ENCODE data around the gene ERV3-1.
"Not testable (repeated sequence)": the region's sequence is repeated elsewhere in the genome, so short reads cannot be mapped to it uniquely, and the experiment has no call there.

ERV3-1 gene, protein sequence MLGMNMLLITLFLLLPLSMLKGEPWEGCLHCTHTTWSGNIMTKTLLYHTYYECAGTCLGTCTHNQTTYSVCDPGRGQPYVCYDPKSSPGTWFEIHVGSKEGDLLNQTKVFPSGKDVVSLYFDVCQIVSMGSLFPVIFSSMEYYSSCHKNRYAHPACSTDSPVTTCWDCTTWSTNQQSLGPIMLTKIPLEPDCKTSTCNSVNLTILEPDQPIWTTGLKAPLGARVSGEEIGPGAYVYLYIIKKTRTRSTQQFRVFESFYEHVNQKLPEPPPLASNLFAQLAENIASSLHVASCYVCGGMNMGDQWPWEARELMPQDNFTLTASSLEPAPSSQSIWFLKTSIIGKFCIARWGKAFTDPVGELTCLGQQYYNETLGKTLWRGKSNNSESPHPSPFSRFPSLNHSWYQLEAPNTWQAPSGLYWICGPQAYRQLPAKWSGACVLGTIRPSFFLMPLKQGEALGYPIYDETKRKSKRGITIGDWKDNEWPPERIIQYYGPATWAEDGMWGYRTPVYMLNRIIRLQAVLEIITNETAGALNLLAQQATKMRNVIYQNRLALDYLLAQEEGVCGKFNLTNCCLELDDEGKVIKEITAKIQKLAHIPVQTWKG

DNA sequence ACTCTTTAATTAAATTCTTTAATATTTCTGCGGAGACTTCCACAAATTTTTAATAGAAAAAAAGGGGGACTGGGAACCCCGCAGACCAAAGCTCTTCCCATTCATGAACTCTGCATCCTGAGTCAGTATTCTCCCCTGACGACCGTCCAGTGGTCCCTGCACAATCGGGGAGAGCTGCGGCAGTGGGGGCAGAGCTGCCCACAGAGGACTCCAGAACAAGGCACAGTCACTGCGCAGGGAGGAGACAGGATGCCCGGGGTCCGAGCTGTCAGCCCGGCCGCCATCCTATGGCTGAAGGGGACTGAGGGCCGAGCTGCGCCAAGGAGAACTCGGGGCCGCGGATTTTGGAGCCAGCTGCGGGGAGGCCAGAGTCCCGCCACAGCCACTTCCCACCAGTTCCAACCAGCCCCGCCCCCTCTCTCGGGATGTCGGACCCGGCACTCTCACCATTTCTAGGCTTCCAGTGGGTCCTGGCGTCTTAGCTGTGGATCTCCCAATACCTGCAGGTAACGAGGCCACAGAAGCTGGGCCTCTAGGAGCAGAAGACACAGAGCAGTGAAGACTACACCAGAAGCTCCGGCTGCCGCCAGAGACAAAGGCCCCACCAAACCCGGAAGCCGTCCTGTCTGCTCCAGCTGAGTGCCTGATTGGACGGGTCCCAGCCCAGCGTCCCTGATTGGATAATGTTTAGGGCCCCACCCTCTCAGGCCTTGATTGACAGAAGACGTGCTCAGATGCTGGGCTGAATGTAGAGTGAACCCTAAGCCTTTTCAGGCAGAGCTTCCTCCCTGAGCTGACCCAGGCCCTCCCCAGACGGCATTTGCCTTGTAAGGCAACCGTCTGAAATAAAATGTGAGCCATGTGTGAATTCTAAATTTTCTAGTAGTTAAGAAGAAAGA is at the start of gene ERV3-1:
Gene ERV3-1, minus strand, starts transcription at position 594 of the 899 bp plus-strand sequence. CDS start 13,661 bp downstream, outside the sequence.
- peak within 1 kb of the TSS; percentile 98 for H3K27ac Mint-ChIP-seq
- no peaks in the 10 kb centered on the region for H3K27me3 Mint-ChIP-seq
- DNase-seq, result peak; percentile 94
- H3K4me1 Mint-ChIP-seq, result peaks cover 24 to 50% of the 10 kb centered on the region in 2 donors
- H3K9me3 Mint-ChIP-seq, result peaks cover 10 to 12% of the 10 kb centered on the region in 2 donors
- peak; percentile 99 for ATAC-seq (replicated peaks)
- H3K36me3 Mint-ChIP-seq, result peaks cover 29 to 36% of the 10 kb centered on the region in 2 donors
- peak within 1 kb of the TSS; percentile 95 to 96 for H3K4me3 Mint-ChIP-seq

DNA sequence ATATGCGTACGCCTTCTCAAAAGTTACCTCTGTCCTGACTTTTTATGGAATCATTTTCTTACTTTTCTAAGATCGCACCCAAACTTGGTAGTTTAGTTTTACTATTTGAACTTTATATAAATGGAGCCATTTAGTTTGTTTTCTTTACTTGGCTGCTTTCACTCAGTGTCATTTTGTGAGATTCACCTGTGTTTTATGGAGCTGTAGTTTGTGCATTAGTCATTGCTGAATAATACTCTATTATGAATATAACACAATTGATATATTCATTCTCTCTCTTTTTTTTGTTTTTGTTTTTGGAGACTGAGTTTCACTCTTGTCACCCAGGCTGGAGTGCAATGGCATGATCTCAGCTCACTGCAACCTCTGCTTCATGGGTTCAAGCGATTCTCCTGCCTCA is 49.3 kb upstream of the ERV3-1 start:
- Mint-ChIP-seq H3K4me1 (peaks cover 5 to 18% of the 10 kb centered on the region in 2 donors), H3K36me3 (peaks cover 18 to 34% of the 10 kb centered on the region in 2 donors)
- H3K27me3 Mint-ChIP-seq; H3K9me3 Mint-ChIP-seq; ATAC-seq (replicated peaks); DNase-seq; H3K27ac Mint-ChIP-seq; H3K4me3 Mint-ChIP-seq: not testable (repeated sequence)

DNA sequence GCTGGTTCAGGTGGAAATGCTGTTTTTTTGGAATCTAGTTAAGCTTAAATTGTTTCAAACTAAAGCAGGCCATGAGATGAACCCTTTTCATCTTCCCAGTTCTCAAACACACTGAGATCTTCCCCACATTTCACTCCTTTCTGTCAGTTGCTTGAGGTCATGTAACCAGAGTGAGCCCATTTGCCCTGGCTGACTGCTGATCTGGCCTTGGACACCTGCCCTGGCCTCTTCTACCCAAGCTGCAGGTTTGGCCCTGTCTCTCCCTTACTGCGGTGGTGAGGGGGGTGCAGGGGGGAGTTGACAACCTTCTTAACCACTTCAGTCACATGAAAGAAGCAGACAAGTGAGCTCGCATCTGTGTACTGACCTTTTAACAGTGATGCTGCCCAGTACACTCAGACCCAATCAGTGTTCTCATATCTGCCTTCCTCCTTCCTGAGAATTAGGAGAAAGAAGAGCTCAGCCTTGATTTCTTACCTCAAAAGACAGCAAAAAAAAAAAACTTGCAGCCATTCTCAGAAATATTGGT is 48.0 kb upstream of the ERV3-1 start:
- H3K4me3 Mint-ChIP-seq, H3K27me3 Mint-ChIP-seq, H3K9me3 Mint-ChIP-seq, DNase-seq, H3K27ac Mint-ChIP-seq: not testable (repeated sequence)
- ATAC-seq (replicated peaks), result peak; percentile 51 to 77
- Mint-ChIP-seq H3K36me3 (peaks cover 18 to 34% of the 10 kb centered on the region in 2 donors), H3K4me1 (peaks cover 3 to 18% of the 10 kb centered on the region in 2 donors)

DNA sequence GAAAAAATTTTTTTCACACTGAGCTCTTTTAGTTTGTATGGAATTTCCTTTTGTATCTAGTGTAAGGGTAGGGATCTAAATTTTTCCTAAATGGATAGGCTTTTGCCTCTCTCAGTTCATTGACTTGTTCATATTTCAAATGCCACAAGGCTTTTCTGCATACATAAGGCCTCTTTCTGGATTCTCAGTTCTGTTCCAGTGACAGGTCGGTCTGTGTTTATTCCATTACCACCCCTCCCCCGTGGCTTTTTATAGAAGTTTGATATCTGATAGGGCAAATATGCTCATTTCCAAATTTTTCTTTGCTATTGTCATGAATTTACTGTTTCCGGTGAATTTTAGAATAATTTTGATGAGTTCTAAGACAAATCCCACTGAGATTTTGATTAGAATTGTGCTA is 45.2 kb upstream of the ERV3-1 start:
- not testable (repeated sequence) for H3K4me3 Mint-ChIP-seq; ATAC-seq (replicated peaks); H3K27me3 Mint-ChIP-seq; DNase-seq; H3K9me3 Mint-ChIP-seq; H3K27ac Mint-ChIP-seq
- peaks cover 18 to 24% of the 10 kb centered on the region in 2 donors for H3K36me3 Mint-ChIP-seq
- H3K4me1 Mint-ChIP-seq, result peaks cover 3 to 18% of the 10 kb centered on the region in 2 donors

DNA sequence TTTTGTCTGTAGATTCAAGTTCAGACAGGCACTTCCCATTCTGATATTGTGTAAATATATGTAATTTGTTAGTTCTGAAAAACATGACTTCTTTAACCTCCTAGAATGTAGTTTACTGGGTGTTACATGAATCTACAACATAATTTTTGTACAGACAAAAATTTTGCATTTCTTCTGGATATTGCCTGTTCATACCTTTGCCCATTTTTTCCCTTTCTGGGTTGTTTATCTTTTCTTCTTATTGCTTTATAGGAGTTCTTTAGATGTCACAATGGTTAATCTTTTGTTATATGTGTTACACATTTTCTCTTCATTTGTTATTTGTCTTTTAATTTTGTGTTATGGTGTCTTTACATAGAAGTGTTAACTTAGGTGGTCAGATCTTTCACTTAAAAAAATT is 44.7 kb upstream of the ERV3-1 start:
- peaks cover 6 to 22% of the 10 kb centered on the region in 2 donors for H3K4me1 Mint-ChIP-seq
- not testable (repeated sequence) for H3K9me3 Mint-ChIP-seq; ATAC-seq (replicated peaks); H3K27me3 Mint-ChIP-seq; DNase-seq; H3K4me3 Mint-ChIP-seq; H3K27ac Mint-ChIP-seq
- peaks cover 13 to 19% of the 10 kb centered on the region in 2 donors for H3K36me3 Mint-ChIP-seq

DNA sequence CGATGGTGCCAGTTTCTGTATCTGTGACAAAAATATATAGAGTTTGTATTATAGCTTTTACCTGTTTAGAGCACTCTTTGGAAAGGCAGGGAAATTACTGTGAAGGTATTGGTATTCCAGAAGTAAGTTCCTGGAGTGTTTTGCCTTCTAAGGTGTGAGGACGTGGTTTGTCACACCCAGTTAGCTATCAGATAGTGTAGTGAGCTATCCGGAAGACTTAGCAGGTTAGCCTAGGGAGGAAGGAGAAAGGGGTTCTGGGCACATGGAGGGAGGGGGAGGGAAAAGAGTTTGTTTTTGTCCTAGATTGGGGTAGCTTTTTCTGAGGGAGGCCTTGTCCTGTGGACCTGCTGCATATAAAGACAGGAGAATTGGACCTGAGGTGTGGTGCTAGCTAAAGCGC is 39.8 kb upstream of the ERV3-1 start:
- not testable (repeated sequence) for DNase-seq; H3K9me3 Mint-ChIP-seq; H3K27me3 Mint-ChIP-seq; ATAC-seq (replicated peaks); H3K4me3 Mint-ChIP-seq; H3K27ac Mint-ChIP-seq
- Mint-ChIP-seq H3K4me1 (peaks cover 5 to 10% of the 10 kb centered on the region in 2 donors), H3K36me3 (peaks cover 8 to 18% of the 10 kb centered on the region in 2 donors)

DNA sequence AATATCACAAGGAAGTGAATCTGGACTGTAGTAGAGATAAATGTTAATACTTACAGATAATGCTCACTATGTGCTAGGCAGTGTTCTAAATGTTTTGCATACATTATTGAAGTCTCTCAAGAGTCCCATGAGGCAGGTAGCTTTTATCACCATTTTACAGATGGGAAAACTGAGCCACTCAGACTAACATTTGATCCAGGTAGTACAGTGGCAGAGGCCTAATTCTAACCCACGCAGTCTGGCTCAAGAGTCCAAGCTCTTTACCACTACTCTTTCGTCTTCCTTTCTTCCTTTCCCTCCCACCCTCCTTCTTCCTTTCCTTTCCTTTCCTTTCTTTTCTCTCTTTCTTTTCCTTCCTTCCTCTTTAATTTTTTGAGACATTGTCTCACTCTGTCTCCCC is 39.1 kb upstream of the ERV3-1 start:
- not testable (repeated sequence) for DNase-seq, H3K9me3 Mint-ChIP-seq, H3K27me3 Mint-ChIP-seq, H3K4me3 Mint-ChIP-seq
- H3K27ac Mint-ChIP-seq, result peak overlapping the region; percentile 42
- peak in 1 of 2 donors; percentile 29 for ATAC-seq (replicated peaks)
- peaks cover 3 to 11% of the 10 kb centered on the region in 2 donors for H3K36me3 Mint-ChIP-seq
- H3K4me1 Mint-ChIP-seq, result peaks cover 5 to 10% of the 10 kb centered on the region in 2 donors

DNA sequence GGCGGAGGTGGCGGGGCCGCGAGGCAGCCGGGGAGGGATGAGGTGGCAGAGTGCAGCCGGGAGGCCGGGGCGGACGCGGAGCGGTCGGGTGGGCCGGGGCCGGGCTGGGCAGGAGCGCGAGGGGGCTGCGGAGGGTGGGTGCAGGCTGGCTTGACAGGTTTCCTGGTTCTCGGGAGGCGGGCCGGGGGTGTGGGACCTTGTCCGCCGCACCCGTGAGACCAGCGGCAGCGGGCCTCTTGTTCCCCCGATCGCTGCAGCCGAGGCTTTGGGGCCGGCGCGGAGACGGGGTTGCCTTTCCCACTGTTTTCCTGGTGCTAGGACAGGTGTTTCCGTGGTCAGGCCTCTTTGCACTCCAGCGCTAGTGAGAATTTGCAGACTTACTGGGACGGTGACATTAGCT is 32.3 kb upstream of the ERV3-1 start:
- Mint-ChIP-seq H3K4me3 (peak overlapping the region; percentile 82 to 85), H3K4me1 (peaks cover 12 to 22% of the 10 kb centered on the region in 2 donors), H3K27ac (peak overlapping the region; percentile 67)
- H3K9me3 Mint-ChIP-seq, H3K36me3 Mint-ChIP-seq, H3K27me3 Mint-ChIP-seq: not testable (repeated sequence)
- DNase-seq (peak; percentile 19), ATAC-seq (replicated peaks) (peak; percentile 16 to 29)

DNA sequence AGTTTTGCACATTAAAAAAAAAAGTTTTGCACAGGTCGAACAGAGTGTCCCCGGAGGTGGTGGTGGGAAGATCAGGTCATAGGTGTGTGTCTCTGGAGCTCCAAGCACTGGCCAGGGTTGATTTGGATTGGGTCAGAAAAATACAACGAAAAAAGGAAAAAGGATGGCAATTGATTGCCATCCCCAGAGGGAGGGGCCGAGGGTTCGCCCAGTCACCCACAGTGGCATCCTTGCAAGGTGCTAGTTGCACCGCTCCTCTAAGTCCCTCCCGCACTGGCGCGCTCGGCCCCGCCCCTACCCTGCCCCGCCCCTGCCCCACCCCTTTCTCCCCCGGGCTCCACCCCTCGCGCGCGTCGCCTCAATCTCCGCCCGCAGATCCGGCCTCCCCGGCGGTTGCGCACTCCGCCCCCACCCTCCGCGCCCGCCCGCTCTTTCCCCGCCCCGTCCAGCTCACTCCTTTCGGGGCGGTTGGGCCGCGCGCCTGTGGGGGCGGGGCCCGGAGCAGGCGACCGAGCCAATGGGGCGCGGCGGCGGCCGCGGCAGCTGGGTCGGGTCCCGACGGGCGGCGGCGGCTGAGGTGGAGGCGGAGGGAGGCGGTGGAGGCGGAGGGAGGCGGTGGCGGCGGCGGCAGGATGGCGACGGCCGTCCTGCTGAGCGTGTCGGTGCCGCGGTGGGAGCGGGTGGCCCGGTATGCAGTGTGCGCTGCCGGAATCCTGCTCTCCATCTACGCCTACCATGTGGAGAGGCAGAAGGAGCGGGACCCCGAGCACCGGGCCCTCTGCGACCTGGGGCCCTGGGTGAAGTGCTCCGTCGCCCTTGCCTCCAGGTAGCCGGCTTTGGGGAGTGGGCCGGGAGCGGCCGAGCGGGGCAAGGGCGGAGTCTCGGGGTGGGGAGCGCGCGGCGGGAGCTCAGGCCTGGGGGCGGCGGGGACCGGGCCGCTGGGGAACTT is 31.5 kb upstream of the ERV3-1 start:
- Mint-ChIP-seq H3K4me1 (peaks cover 12 to 22% of the 10 kb centered on the region in 2 donors), H3K4me3 (peak overlapping the region; percentile 84 to 90), H3K27me3 (no peaks in the 10 kb centered on the region), H3K9me3 (peaks cover 0 to 1% of the 10 kb centered on the region in 2 donors), H3K27ac (peak overlapping the region; percentile 93), H3K36me3 (no peaks in the 10 kb centered on the region)
- DNase-seq (peak; percentile 87), ATAC-seq (replicated peaks) (peak; percentile 87 to 90)

DNA sequence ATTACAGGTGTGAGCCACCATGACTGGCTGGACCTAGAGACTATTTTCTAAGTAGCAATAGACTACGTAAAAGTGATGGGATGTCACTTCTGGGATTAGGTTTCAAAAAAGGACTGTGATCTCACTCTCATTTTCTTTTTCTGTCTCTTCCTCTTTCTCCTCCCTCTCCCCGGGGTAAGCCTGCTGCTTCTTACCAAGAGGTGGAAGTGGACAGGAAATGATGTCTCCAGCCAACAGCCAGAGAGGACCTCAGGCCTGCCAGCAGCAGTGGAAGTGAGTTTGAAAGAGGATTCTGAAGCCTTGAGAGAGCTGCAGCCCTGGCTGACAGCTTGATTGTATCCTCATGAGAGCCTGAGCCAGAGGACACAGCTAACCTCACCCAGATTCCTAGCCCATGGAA is 30.0 kb upstream of the ERV3-1 start:
- H3K4me3 Mint-ChIP-seq; ATAC-seq (replicated peaks); H3K27me3 Mint-ChIP-seq; DNase-seq; H3K9me3 Mint-ChIP-seq; H3K36me3 Mint-ChIP-seq: not testable (repeated sequence)
- Mint-ChIP-seq H3K4me1 (peaks cover 12 to 22% of the 10 kb centered on the region in 2 donors), H3K27ac (peak overlapping the region; percentile 39)

DNA sequence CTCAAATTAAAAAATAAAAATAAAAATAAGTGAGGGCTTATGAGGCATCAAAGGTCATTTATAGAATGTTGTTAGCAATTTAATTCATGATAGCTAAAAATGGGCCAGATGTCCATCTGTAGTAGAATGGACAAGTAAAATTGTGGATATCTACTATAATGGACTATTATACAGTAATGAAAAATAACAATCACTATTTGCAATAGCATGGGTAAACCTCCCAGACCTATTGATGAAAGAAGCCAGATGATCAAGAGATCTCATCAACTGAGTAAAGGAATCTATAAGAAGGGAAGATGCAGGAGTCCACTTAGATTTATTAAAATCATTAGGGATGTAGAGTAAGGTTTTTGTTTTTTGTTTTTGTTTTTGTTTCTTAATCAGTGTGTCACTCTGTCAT is 29.0 kb upstream of the ERV3-1 start:
- not testable (repeated sequence) for ATAC-seq (replicated peaks); H3K27me3 Mint-ChIP-seq; H3K27ac Mint-ChIP-seq; H3K9me3 Mint-ChIP-seq; DNase-seq; H3K36me3 Mint-ChIP-seq; H3K4me3 Mint-ChIP-seq
- peaks cover 12 to 22% of the 10 kb centered on the region in 2 donors for H3K4me1 Mint-ChIP-seq

DNA sequence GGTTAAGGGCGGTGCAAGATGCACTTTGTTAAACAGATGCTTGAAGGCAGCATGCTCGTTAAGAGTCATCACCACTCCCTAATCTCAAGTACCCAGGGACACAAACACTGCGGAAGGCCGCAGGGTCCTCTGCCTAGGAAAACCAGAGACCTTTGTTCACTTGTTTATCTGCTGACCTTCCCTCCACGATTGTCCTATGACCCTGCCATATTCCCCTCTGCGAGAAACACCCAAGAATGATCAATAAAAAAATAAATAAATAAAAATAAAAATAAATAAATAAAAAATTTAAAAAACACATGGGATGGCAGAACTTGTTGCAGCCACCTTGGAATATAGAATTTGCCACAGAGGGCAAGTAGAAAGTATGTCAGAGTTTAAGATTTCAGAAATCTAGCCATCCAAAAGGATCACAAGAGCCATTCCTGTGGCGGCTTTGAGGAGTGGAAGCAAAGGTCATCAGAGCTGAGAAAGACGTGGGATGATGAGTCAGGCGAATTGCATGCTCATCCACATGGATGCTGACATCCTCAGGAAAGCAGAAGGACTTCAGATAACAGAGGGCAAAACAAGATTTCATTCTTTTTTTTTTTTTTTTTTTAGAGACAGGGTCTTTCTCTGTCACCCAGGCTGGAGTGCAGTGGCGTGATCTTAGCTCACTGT is 27.8 kb upstream of the ERV3-1 start:
- not testable (repeated sequence) for H3K27me3 Mint-ChIP-seq; H3K27ac Mint-ChIP-seq; ATAC-seq (replicated peaks)

More for the DNA sequence above, 27.8 kb upstream of the ERV3-1 start:
- H3K4me1 Mint-ChIP-seq, result peaks cover 9 to 16% of the 10 kb centered on the region in 2 donors
- H3K36me3 Mint-ChIP-seq, H3K4me3 Mint-ChIP-seq, DNase-seq, H3K9me3 Mint-ChIP-seq: not testable (repeated sequence)
